GM13976 (cell line): ENCODE measurements around the gene RNF224.

ENCODE experiments used
- DNase-seq: peaks from one replicate; pipeline ENCODE4 v3.0.0; 2012; ENCODE audit warnings: low spot score
- CTCF ChIP-seq: IDR thresholded peaks from 2 replicates; pipeline ENCODE4 v1.5.1; 2012; ENCODE audit warnings: borderline replicate concordance, mild to moderate bottlenecking; ENCODE audit not compliant: insufficient read depth; ENCODE audit errors: extremely low read depth, missing control alignments, control extremely low read depth
- in situ Hi-C: fragments of 300-500 bp; cut with MboI; formaldehyde crosslinking; loops from one replicate; pipeline ENCODE4 v1.12.0; 2022; ENCODE audit warnings: low sequenced_read_pairs, mixed read lengths, inconsistent platforms; ENCODE audit not compliant: unreplicated experiment

The RNF224 gene

DNA sequence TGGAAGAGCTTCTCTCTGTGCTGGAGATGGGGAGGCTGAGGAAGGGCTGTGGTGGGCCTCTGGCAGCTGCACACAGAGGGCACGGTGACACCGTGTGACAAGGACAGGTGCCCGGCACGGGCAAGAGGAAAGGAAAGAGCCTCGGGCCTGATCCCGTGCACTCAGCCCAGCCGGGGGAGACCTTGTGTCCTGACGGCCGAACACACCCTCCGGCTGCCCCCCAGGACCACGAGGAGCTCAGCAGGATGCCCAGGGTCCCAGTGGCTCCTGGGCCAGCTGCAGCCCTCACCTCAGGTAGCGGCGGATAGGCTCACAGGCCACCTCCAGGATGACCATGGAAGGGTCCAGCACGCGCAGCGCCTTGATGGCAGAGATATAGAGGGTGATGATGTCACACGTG lies 44.5 kb upstream of the RNF224 start:
- in situ Hi-C loops, result no loop called here
- DNase-seq, result no peak
- no peak for TF ChIP-seq CTCF

- no peak for DNase-seq
- in situ Hi-C loops, result no loop called here
- TF ChIP-seq CTCF, result no peak
Observed at GRCh38 chr9:137183980-137184595, 43.2 kb upstream of the RNF224 start.

DNA sequence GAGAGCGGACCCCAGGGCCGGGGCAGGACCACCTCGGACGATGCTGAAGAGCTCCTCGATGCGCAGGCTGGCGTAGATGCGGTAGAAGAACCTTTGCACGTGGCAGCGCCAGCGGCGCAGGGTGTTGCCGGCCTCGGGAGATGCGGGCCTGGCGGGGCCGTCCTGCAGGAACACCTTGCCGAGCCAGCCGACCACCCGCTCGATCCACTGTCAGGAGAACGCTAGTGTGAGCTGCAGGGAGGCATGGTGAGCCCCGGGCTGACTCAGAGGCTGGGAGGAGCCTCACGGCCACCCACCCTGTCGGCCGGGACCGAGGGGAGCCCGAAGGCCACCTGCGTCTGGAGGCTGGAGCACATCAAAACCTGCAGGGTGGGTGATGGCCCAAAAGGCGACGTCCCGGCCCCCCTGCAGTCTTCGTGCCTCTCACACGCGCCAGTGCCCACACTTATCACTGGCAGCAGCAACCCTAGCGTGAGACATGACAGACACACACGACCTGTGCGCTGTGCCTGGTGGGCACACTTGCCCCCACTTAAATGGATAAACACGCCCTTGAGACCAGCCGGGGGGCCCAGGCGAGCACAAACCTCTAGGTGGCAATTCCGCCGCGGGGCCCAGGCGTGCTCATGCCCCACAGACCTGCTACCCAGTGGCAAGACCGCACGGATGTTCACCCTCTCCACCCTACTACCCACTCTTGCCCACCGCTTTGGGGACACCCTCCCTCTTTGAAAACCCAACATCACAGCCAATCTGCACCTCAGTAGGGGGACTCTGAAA lies 42.2 kb upstream of the RNF224 start:
- in situ Hi-C loops, result no loop called here
- TF ChIP-seq CTCF, result no peak
- no peak for DNase-seq

- no peak for TF ChIP-seq CTCF
- in situ Hi-C loops, result no loop called here
Observed at GRCh38 chr9:137185921-137186320, 41.4 kb upstream of the RNF224 start.

GRCh38 chr9:137186385-137186784 lies 40.9 kb upstream of the RNF224 start:
- no peak for TF ChIP-seq CTCF

More at GRCh38 chr9:137185921-137186320, 41.4 kb upstream of the RNF224 start:
- no peak for DNase-seq

GRCh38 chr9:137187386-137187785 lies 39.9 kb upstream of the RNF224 start:
- in situ Hi-C loops, result no loop called here
- no peak for DNase-seq
- no peak for TF ChIP-seq CTCF

More at GRCh38 chr9:137186385-137186784, 40.9 kb upstream of the RNF224 start:
- no peak for DNase-seq
- in situ Hi-C loops, result no loop called here
